Right ventricle myocardium inferior (tissue), 1 donor: ENCODE results near the gene MCOLN1. TPM values are rescaled to one million over a fixed set of nuclear protein-coding genes. Genes with fewer than 3 reads are reported as not detected.

Experiments
- ATAC-seq: fragments of 200-7000 bp; cut with Tn5 transposase; one replicate; pipeline ENCODE4 v1.9.1; 2020; ENCODE audit warnings: mild to moderate bottlenecking, moderate library complexity
- DNase-seq: peaks from one replicate; pipeline ENCODE4 v3.0.0; 2021; ENCODE audit errors: missing footprints
- intact Hi-C: fragments of 100-400 bp; cut with DNase I; formaldehyde crosslinking; loops from one replicate; pipeline ENCODE4 v1.11.0; 2022
- long read RNA-seq: library from polyadenylated mRNA; unstranded; transcript quantifications from one replicate; pipeline ENCODE4 v2.0.0, GENCODE V29; 2021
- total RNA-seq: library from RNA; stranded (reverse); fragmentation: NEBNext Ultra II Directional; extraction: Animal tissue kit (Norgen Biotek cat#: 25700); gene quantifications from one replicate; pipeline ENCODE4 v1.2.1, GENCODE V29; 2021
- donor health status: DM: no; HTN: yes; CAD: no; lungs with severe emphysema.

MCOLN1 gene
- total RNA-seq: 19.5 TPM
- long read RNA-seq, transcript MCOLN1-201 (14 exons, 2,082 nt): major isoform, 29 of 34 reads
- long read RNA-seq, partial matches to known transcripts: 1 of 34 reads
- long read RNA-seq, other reads (novel, unspliced or antisense): 3 of 34 reads

- peak; percentile 95 for ATAC-seq
- intact Hi-C loops: no loop called here
- peak; percentile 100 for DNase-seq
Measured at GRCh38 chr19:7522072-7522922, at the start of gene MCOLN1. Gene MCOLN1 (plus strand): TSS chr19:7522624. CDS start chr19:7522751, 127 bp downstream.

- intact Hi-C loops: no loop called here
- ATAC-seq (no peak), DNase-seq (no peak)
Measured at GRCh38 chr19:7475665-7476064, 46.8 kb upstream of the MCOLN1 start.

- DNase-seq (no peak), ATAC-seq (no peak)
- intact Hi-C loops: no loop called here
Measured at GRCh38 chr19:7476241-7476640, 46.2 kb upstream of the MCOLN1 start.

- DNase-seq (no peak), ATAC-seq (no peak)
- intact Hi-C loops: no loop called here
Measured at GRCh38 chr19:7476777-7477494, 45.5 kb upstream of the MCOLN1 start.

- ATAC-seq (no peak), DNase-seq (no peak)
- intact Hi-C loops: no loop called here
Measured at GRCh38 chr19:7477758-7478157, 44.7 kb upstream of the MCOLN1 start.

GRCh38 chr19:7478173-7478842 is 44.1 kb upstream of the MCOLN1 start:
- no peak for DNase-seq
- intact Hi-C loops: no loop called here
- peak; percentile 23 for ATAC-seq

GRCh38 chr19:7478843-7479227 is 43.6 kb upstream of the MCOLN1 start:
- no peak for ATAC-seq
- no peak for DNase-seq
- intact Hi-C loops: no loop called here

GRCh38 chr19:7480222-7480969 is 42.0 kb upstream of the MCOLN1 start:
- no peak for ATAC-seq
- no peak for DNase-seq
- intact Hi-C loops: no loop called here

GRCh38 chr19:7480970-7481255 is 41.5 kb upstream of the MCOLN1 start:
- DNase-seq: no peak
- no peak for ATAC-seq
- intact Hi-C loops: no loop called here

GRCh38 chr19:7482584-7483439 is 39.6 kb upstream of the MCOLN1 start:
- no peak for ATAC-seq
- no peak for DNase-seq
- intact Hi-C loops: no loop called here

- intact Hi-C loops: no loop called here
- DNase-seq (no peak), ATAC-seq (no peak)
Measured at GRCh38 chr19:7483720-7484201, 38.7 kb upstream of the MCOLN1 start.

- intact Hi-C loops: loop anchor here (5.0 kb wide), 1 partner anchor 45 kb away; no protein-coding TSS in a partner anchor
- DNase-seq (no peak), ATAC-seq (no peak)
Measured at GRCh38 chr19:7486923-7487322, 35.5 kb upstream of the MCOLN1 start.

GRCh38 chr19:7488736-7489353 is 33.6 kb upstream of the MCOLN1 start, which contains the start of gene PEX11G:
Gene PEX11G (minus strand): TSS chr19:7489035. CDS start chr19:7489010, 25 bp downstream.
- DNase-seq (peak; percentile 96), ATAC-seq (peak; percentile 97)
- intact Hi-C loops: loop anchor here (5.0 kb wide), 1 partner anchor 43 kb away; no protein-coding TSS in a partner anchor

- ATAC-seq: no peak
- intact Hi-C loops: loop anchor here (5.0 kb wide), 1 partner anchor 43 kb away; no protein-coding TSS in a partner anchor
- DNase-seq: no peak
Measured at GRCh38 chr19:7489609-7490044, 32.8 kb upstream of the MCOLN1 start.

GRCh38 chr19:7492142-7492541 is 30.3 kb upstream of the MCOLN1 start:
- ATAC-seq (no peak), DNase-seq (peak; percentile 20)
- intact Hi-C loops: no loop called here

- ATAC-seq: no peak
- DNase-seq: no peak
- intact Hi-C loops: no loop called here
Measured at GRCh38 chr19:7492558-7492957, 29.9 kb upstream of the MCOLN1 start.
